Mucosa of descending colon (tissue), 3 donors: ENCODE measurements around the gene KCP. TPM values are rescaled to one million over a fixed set of nuclear protein-coding genes. Genes with fewer than 3 reads are reported as not detected.

Experiments used
- ATAC-seq: fragments of 200-7000 bp; cut with Tn5 transposase; one replicate; pipeline ENCODE4 v1.9.1; 2020; ENCODE audit warnings: mild to moderate bottlenecking, moderate library complexity
- DNase-seq, 3 donors: peaks; one replicate each; pipeline ENCODE4 v3.0.0-alpha.2; 2020
- H3K36me3 ChIP-seq: fragments of 200-600 bp; one replicate; pipeline ENCODE4 v1.8.0; 2021; ENCODE audit warnings: low read depth, mild to moderate bottlenecking
- H3K4me1 ChIP-seq: fragments of 200-600 bp; one replicate; pipeline ENCODE4 v1.8.0; 2021; ENCODE audit warnings: low read depth, mild to moderate bottlenecking
- H3K4me3 ChIP-seq: fragments of 200-600 bp; one replicate; pipeline ENCODE4 v1.8.0; 2021; ENCODE audit warnings: mild to moderate bottlenecking
- H3K9me3 ChIP-seq: fragments of 200-600 bp; one replicate; pipeline ENCODE4 v1.8.0; 2021; ENCODE audit warnings: mild to moderate bottlenecking
- intact Hi-C, 2 donors: fragments of 100-400 bp; cut with DNase I in 1 of 2; cut with micrococcal nuclease in 1 of 2; formaldehyde crosslinking; loops; one replicate each; pipeline versions ENCODE4 v1.11.0 to v1.11.1; 2022; cut with DNase I, micrococcal nuclease
- total RNA-seq, 3 donors: library from RNA; stranded (reverse); fragmentation: NEBNext Ultra II Directional in 2 of 3; extraction: Animal tissue kit (Norgen Biotek cat#: 25700) in 2 of 3; gene quantifications; one replicate each; pipeline versions ENCODE4 v1.2.1 to v1.2.4, GENCODE V29; 2021 to 2023
- TF ChIP-seq, protein P1 (sequence below): fragments of 200-600 bp; IDR thresholded peaks from one replicate; pipeline ENCODE4 v1.8.0; 2022; ENCODE audit warnings: antibody characterized with exemption, mild to moderate bottlenecking
- donor health status: DM: no; HTN: no; CAD: no; lungs with moderate emphysema.
- donor health status: DM: no; HTN: no; CAD: no.
- donor health status: DM: no; HTN: yes; CAD: no.

KCP gene
- total RNA-seq, 3 donors from 2014 or later, result 0.47 to 1.7 (median 1.4) TPM

DNA sequence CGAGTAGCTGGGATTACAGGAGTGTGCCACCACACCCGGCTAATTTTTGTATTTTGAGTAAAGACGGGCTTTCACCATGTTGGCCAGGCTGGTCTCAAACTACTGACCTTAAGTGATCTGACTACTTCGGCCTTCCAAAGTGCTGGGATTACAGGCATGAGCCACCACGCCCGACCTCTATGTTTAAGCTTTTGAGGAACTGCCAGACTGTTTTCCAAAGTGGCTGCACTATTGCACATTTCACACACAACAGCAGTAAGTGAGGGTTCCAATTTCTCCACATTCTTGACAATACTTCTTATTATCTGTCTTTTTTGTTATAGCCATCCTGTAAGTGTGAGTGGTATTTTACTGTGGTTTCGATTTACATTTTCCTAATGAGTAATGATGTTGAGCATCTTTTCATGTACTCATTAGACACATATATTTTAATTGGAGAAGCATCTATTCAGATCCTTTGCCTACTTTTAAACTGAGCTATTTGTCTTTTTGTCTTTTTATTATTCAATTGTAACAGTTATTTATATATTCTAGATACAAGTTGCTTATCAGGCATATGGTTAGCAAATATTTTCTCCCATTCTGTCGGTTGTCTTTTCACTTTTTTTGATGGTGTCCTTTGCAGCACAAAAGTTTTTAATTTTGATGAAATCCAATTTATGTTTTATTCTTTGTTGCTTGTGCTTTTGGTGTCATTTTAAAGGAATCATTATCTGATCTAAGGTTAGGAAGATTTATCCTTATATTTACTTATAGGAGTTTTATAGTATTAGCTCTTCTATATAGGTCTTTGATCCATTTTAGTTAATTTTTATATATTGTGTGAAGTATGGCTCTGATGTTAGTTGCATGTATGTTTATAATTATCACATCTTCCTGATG, 14.4 kb upstream of the KCP start:
- Histone ChIP-seq H3K4me3 (no peak overlapping the region), H3K9me3 (no peaks in the 10 kb centered on the region), H3K4me1 (no peaks in the 10 kb centered on the region), H3K36me3 (no peaks in the 10 kb centered on the region)
- DNase-seq, result peak in 1 of 3 donors; percentile 8
- intact Hi-C loops, result no loop called here
- ATAC-seq, result no peak
- TF ChIP-seq, protein P1, sequence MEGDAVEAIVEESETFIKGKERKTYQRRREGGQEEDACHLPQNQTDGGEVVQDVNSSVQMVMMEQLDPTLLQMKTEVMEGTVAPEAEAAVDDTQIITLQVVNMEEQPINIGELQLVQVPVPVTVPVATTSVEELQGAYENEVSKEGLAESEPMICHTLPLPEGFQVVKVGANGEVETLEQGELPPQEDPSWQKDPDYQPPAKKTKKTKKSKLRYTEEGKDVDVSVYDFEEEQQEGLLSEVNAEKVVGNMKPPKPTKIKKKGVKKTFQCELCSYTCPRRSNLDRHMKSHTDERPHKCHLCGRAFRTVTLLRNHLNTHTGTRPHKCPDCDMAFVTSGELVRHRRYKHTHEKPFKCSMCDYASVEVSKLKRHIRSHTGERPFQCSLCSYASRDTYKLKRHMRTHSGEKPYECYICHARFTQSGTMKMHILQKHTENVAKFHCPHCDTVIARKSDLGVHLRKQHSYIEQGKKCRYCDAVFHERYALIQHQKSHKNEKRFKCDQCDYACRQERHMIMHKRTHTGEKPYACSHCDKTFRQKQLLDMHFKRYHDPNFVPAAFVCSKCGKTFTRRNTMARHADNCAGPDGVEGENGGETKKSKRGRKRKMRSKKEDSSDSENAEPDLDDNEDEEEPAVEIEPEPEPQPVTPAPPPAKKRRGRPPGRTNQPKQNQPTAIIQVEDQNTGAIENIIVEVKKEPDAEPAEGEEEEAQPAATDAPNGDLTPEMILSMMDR, result no peak

DNA sequence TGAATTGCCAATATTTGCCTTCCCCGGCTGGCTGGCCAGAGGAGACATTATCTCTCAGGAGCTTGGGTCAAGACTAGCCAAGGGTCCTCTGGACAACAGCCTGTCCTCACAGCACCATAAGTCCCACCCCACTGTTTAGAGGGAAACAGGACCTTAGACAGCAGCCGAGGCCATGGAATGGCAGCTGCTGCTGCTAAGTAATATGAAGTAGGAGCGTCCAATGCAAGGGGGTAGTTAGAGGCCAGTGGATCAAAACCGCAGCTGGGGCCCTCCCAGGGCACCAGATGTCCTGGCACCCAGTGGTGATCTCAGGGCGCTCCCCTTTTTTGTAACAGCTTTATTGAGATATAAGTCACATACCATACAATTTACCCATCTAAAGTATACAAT, 12.9 kb upstream of the KCP start:
- no peaks in the 10 kb centered on the region for H3K36me3 ChIP-seq
- no peak overlapping the region for H3K4me3 ChIP-seq
- intact Hi-C loops, result no loop called here
- no peak for ATAC-seq
- TF ChIP-seq, protein P1, result no peak
- DNase-seq, result peak in 1 of 3 donors; percentile 7
- H3K9me3 ChIP-seq, result no peaks in the 10 kb centered on the region
- H3K4me1 ChIP-seq, result no peaks in the 10 kb centered on the region

DNA sequence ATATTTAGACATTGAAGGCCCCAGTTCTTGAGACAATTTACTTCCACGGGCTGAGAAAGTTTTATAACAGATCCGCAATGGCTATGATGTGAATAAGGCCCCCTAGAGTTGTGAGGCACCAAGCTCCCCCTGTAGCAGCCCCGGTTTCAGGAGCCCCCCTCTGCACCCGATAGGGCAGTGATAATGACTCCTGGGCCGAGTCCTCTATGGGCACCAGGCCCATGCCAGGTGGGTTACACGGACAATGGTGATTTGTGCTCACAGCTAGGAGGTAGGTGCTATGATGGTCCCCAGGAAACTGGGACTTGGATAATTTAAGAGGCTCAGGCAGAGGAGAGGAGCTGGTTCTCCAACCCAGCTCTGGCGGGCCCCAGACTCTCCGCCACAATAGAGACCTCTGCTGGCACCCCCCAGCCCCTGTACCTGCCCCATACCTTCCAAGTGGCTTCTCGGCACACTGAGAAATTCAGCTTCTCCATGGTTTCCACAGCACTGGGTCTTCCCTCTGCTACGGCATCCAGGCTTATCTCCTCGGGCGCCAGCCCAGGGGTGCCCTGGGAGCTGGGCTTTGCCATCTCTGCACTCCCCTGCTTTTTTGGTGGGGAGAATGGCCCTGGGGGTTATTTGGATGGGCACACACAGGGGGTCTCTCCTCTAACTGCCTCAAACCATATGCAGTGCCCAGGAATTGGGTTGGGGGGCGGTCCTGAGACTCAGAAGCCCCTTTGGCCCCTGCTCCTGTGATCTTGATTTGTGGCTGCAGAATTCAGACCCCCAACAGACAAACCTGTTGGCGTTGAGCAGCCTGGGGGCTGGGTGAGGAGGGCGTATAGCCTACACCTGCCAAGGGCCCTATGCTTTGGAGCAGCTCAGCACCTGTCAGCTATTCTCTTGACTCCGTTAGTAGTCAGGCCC, 12.2 kb upstream of the KCP start:
- TF ChIP-seq, protein P1, result no peak
- peak in 1 of 3 donors; percentile 18 for DNase-seq
- H3K4me1 ChIP-seq, result no peaks in the 10 kb centered on the region
- ATAC-seq, result no peak
- no peaks in the 10 kb centered on the region for H3K36me3 ChIP-seq
- no peaks in the 10 kb centered on the region for H3K9me3 ChIP-seq
- H3K4me3 ChIP-seq, result no peak overlapping the region
- intact Hi-C loops, result no loop called here

DNA sequence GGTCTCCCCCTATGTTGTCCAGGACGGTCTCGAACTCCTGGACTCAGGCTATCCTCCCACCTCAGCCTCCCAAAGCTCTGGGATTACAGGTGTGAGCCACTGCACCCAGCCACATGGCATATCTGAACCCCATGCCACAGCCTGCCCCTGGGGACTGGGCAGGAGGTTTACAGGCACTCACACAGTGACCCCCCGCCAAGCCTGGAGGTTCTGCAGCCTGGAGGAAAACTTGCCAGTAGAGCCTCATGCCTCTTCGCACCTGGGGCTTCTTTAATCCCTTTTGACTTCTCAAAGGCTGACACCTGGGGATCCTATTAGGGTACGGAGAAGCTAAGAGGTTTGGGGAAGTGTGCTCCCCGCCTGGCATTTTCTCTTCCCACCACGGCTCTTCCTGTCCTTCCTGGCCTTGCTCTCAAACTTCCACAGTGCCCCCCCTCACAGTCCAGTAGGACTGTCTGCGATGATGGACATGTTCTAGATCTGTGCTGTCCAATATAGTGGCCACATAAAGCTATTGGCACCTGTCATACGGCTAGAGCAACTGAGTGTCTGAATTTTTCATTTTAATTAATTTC, 11.4 kb upstream of the KCP start:
- intact Hi-C loops, result no loop called here
- no peak for ATAC-seq
- Histone ChIP-seq H3K36me3 (no peaks in the 10 kb centered on the region), H3K4me1 (no peaks in the 10 kb centered on the region), H3K4me3 (no peak overlapping the region), H3K9me3 (no peaks in the 10 kb centered on the region)
- TF ChIP-seq, protein P1, result no peak
- DNase-seq, result peak in 1 of 3 donors; percentile 24

DNA sequence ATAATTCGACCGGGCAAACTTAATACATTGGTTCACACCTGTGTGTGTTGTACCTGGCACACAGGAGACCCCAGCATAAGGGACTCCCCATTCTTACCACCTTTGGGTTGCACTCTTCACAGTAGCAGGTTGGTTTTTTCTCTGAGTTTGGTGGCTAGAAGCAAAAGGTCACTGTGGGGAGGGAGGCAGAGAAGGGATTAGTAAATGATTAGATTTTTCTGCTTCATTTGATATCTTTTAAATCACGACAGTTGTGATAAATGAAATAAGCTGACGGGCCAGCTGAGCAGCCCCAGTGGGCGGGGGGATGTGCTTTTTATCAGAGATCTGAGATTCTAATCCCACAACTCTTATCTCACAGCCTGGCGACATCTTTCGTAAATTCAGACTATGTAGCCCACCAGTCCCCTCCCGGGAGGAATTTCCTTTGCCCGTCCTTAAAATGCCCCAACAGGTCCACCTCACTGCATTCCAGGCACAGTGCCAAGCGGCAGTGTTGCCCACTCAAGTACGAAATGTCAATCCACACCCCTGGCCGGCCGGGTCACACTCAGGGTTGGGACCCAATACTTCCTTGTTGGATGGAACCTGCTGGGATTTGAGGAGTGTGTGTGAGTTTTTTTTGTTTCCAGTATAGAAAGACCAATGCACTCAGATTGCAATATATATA, 10.5 kb upstream of the KCP start:
- H3K36me3 ChIP-seq, result no peaks in the 10 kb centered on the region
- H3K4me1 ChIP-seq, result no peaks in the 10 kb centered on the region
- no peaks in the 10 kb centered on the region for H3K9me3 ChIP-seq
- intact Hi-C loops, result no loop called here
- peak in 1 of 3 donors; percentile 48 for DNase-seq
- TF ChIP-seq, protein P1, result no peak
- no peak overlapping the region for H3K4me3 ChIP-seq
- no peak for ATAC-seq
